ENCODE results near the gene TRABD2A. TPM values are rescaled to one million over a fixed set of nuclear protein-coding genes. Genes with fewer than 3 reads are reported as not detected.

TRABD2A gene
- total RNA-seq, 2 experiments from 2014 or later, result 1.6 to 1.9 TPM

GRCh38 chr2:84888401-84889276 lies 7.8 kb upstream of the TRABD2A start:
- Histone ChIP-seq H3K4me3 (ENCODE audit: low read depth, low read length, poor library complexity, severe bottlenecking) (peak overlapping the region; percentile 57), H3K4me2 (ENCODE audit: low read length) (peak overlapping the region; percentile 70), H3K9me2 (ENCODE audit: insufficient read depth, low read length) (no peaks in the 10 kb centered on the region), H3K4me1 (ENCODE audit: insufficient read depth, low read length, poor library complexity, severe bottlenecking) (peaks cover 19% of the 10 kb centered on the region), H4K20me1 (ENCODE audit: insufficient read depth, low read length) (no peaks in the 10 kb centered on the region), H3K79me2 (ENCODE audit: insufficient read depth, low read depth, low read length) (no peaks in the 10 kb centered on the region), H3K9me3 (ENCODE audit: low read length) (no peaks in the 10 kb centered on the region), H3K27ac (ENCODE audit: low read depth, low read length, poor library complexity, severe bottlenecking) (peak overlapping the region; percentile 57), H2AFZ (ENCODE audit: low read length) (peak overlapping the region; percentile 92), H3K36me3 (ENCODE audit: insufficient read depth, low read length) (no peaks in the 10 kb centered on the region)
- BruUV-seq (replicated peaks), result TSS peak; percentile 90
- POLR2A ChIA-PET, result interaction anchor here (0.5 to 3.1 kb wide), 11 partner anchors 11 to 178 kb away, joined by 3 to 10 read pairs (median 4); partner anchors contain the start of gene TMSB10
- DNase-seq (ENCODE audit: low spot score), result peak; percentile 83
- intact Hi-C loops (cut with micrococcal nuclease; ENCODE audit: unreplicated experiment), result loop anchor here (2.0 kb wide), 2 partner anchors 36 to 72 kb away; no protein-coding TSS in a partner anchor
- TF ChIP-seq, protein P1, sequence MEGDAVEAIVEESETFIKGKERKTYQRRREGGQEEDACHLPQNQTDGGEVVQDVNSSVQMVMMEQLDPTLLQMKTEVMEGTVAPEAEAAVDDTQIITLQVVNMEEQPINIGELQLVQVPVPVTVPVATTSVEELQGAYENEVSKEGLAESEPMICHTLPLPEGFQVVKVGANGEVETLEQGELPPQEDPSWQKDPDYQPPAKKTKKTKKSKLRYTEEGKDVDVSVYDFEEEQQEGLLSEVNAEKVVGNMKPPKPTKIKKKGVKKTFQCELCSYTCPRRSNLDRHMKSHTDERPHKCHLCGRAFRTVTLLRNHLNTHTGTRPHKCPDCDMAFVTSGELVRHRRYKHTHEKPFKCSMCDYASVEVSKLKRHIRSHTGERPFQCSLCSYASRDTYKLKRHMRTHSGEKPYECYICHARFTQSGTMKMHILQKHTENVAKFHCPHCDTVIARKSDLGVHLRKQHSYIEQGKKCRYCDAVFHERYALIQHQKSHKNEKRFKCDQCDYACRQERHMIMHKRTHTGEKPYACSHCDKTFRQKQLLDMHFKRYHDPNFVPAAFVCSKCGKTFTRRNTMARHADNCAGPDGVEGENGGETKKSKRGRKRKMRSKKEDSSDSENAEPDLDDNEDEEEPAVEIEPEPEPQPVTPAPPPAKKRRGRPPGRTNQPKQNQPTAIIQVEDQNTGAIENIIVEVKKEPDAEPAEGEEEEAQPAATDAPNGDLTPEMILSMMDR (conservative IDR thresholded peaks at IDR 0.05; ENCODE audit: low read length), result no peak
- no peak for TF ChIP-seq EZH2phosphoT487 (IDR thresholded peaks at IDR 0.05; ENCODE audit: borderline replicate concordance, low read depth, low read length)
- CTCF ChIA-PET (ENCODE audit: unreplicated experiment), result interaction anchor here (0.6 to 1.9 kb wide), 3 partner anchors 37 to 79 kb away, joined by 4 to 8 read pairs (median 4); no protein-coding TSS in a partner anchor

DNA sequence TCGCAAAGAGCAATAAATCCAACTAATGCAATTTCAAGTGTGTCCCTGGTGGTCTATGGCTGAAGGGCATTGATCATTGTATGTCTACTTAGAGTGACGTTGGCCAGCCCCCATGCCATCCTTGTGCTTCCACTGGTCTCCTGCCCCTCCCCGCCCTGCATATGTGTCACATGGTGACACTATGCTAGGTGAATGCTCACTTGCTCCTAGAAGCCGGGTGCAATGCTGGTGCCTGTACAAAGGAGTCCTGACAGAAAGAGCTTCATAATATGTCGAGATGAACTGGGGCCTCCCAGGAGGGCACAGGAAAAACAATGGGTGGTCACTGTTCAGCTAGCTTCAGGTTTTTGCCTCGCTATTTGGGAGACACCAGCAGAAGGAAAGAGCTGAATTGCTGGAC lies 5.9 kb upstream of the TRABD2A start:
- Histone ChIP-seq H3K9me3 (ENCODE audit: low read length) (no peaks in the 10 kb centered on the region), H2AFZ (ENCODE audit: low read length) (no peak overlapping the region), H3K36me3 (ENCODE audit: insufficient read depth, low read length) (no peaks in the 10 kb centered on the region), H3K4me3 (ENCODE audit: low read depth, low read length, poor library complexity, severe bottlenecking) (no peak overlapping the region), H3K27ac (ENCODE audit: low read depth, low read length, poor library complexity, severe bottlenecking) (no peak overlapping the region), H3K4me1 (ENCODE audit: insufficient read depth, low read length, poor library complexity, severe bottlenecking) (peaks cover 22% of the 10 kb centered on the region), H3K4me2 (ENCODE audit: low read length) (no peak overlapping the region), H3K9me2 (ENCODE audit: insufficient read depth, low read length) (no peaks in the 10 kb centered on the region), H3K79me2 (ENCODE audit: insufficient read depth, low read depth, low read length) (no peaks in the 10 kb centered on the region), H4K20me1 (ENCODE audit: insufficient read depth, low read length) (no peaks in the 10 kb centered on the region)
- no peak for TF ChIP-seq EZH2phosphoT487 (IDR thresholded peaks at IDR 0.05; ENCODE audit: borderline replicate concordance, low read depth, low read length)
- TF ChIP-seq, protein P1 (conservative IDR thresholded peaks at IDR 0.05; ENCODE audit: low read length), result no peak
- no TSS peak for BruUV-seq (replicated peaks)
- ChIA-PET POLR2A (interaction anchor here (1.0 to 3.1 kb wide), 2 partner anchors 13 to 60 kb away, joined by 3 to 10 read pairs; no protein-coding TSS in a partner anchor), CTCF (ENCODE audit: unreplicated experiment) (no interaction called here)
- intact Hi-C loops (cut with micrococcal nuclease; ENCODE audit: unreplicated experiment), result no loop called here
- DNase-seq (ENCODE audit: low spot score), result no peak

GRCh38 chr2:84885111-84885510 lies 4.2 kb upstream of the TRABD2A start:
- no peaks in the 10 kb centered on the region for H3K36me3 ChIP-seq (ENCODE audit: insufficient read depth, low read length)
- no peaks in the 10 kb centered on the region for H3K9me2 ChIP-seq (ENCODE audit: insufficient read depth, low read length)
- H3K4me3 ChIP-seq (ENCODE audit: low read depth, low read length, poor library complexity, severe bottlenecking), result no peak overlapping the region
- TF ChIP-seq, protein P1 (conservative IDR thresholded peaks at IDR 0.05; ENCODE audit: low read length), result no peak
- no peak for TF ChIP-seq EZH2phosphoT487 (IDR thresholded peaks at IDR 0.05; ENCODE audit: borderline replicate concordance, low read depth, low read length)
- intact Hi-C loops (cut with micrococcal nuclease; ENCODE audit: unreplicated experiment), result no loop called here
- no peak for DNase-seq (ENCODE audit: low spot score)
- no peaks in the 10 kb centered on the region for H4K20me1 ChIP-seq (ENCODE audit: insufficient read depth, low read length)
- H3K27ac ChIP-seq (ENCODE audit: low read depth, low read length, poor library complexity, severe bottlenecking), result no peak overlapping the region
- H2AFZ ChIP-seq (ENCODE audit: low read length), result no peak overlapping the region
- no peak overlapping the region for H3K4me2 ChIP-seq (ENCODE audit: low read length)
- no TSS peak for BruUV-seq (replicated peaks)
- ChIA-PET CTCF (ENCODE audit: unreplicated experiment) (no interaction called here), POLR2A (no interaction called here)
- peaks cover 36% of the 10 kb centered on the region for H3K4me1 ChIP-seq (ENCODE audit: insufficient read depth, low read length, poor library complexity, severe bottlenecking)
- H3K79me2 ChIP-seq (ENCODE audit: insufficient read depth, low read depth, low read length), result no peaks in the 10 kb centered on the region
- no peaks in the 10 kb centered on the region for H3K9me3 ChIP-seq (ENCODE audit: low read length)
